ENCODE measurements around the gene LIG4. TPM values are rescaled to one million over a fixed set of nuclear protein-coding genes. Genes with fewer than 3 reads are reported as not detected.

Gene LIG4
- total and polyA plus RNA-seq, 9 of the 15 experiments (the other 6 are each of a cell fraction or from before 2014, with no cell fraction given): 1.5 to 7.8 (median 5.1) TPM

DNA sequence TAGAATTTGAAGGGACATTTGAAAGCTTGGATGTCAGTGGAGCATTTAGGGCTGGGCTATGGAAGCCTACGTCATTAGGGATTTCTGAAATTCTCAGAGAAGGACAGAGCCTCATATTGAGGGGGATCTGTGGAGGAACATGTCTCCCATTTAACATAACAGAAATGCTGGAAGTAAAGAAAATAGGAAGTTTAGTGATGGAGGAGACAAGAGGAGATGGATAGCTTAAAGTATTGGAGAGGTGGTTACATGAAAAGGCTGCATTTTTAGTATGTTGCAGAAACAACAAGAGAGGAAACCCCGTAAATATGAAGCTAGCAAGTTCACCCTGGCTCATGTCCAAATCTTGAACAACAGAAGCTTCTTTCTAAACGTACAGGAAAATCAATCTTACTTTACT is 24.4 kb downstream of the LIG4 start:
- Histone ChIP-seq H4K20me1 (replicated peaks; ENCODE audit: control insufficient read depth, insufficient read depth, low read length) (no peaks in the 10 kb centered on the region), H2AFZ (ENCODE audit: low read depth, low read length) (peak overlapping the region; percentile 38; the same call in 1 of the 2 replicates), H3K36me3 (ENCODE audit: control insufficient read depth, insufficient read depth, low read length) (no peaks in the 10 kb centered on the region), H3K4me2 (ENCODE audit: insufficient read depth, low read length) (no peak overlapping the region), H3K79me2 (ENCODE audit: control insufficient read depth, insufficient read depth, low read length) (no peaks in the 10 kb centered on the region), H3K9me3 (replicated peaks; ENCODE audit: control insufficient read depth, insufficient read depth, low read depth, low read length) (no peaks in the 10 kb centered on the region), H3K9me1 (ENCODE audit: control insufficient read depth, insufficient read depth, low read length) (no peaks in the 10 kb centered on the region), H3K4me3 (no peak overlapping the region), H3K9ac (ENCODE audit: insufficient read depth in 1 of 2, low read depth in 2 of 2, low read length in 2 of 2) (no peak overlapping the region), H3K4me1 (replicated peaks in 1 of 2; ENCODE audit: control insufficient read depth in 2 of 2, insufficient read depth in 2 of 2, low read length in 2 of 2) (no peaks in the 10 kb centered on the region), H3K27me3 (ENCODE audit: control insufficient read depth in 2 of 2, insufficient read depth in 2 of 2, low read length in 2 of 2) (no peaks in the 10 kb centered on the region), H3K27ac (ENCODE audit: extremely low read depth, low read depth, low read length) (no peak overlapping the region)
- no peak for ATAC-seq
- in situ Hi-C loops (cut with MboI) (no loop called here), intact Hi-C loops (cut with micrococcal nuclease) (no loop called here)
- no peak for FAIRE-seq
- WGBS (ENCODE audit: insufficient coverage, low coverage, missing lambda C conversion rate): 6% methylated on average over 2 of the region's 3 CpGs
- DNase-seq (ENCODE audit: extremely low read depth in 1 of 4, low spot score in 3 of 4): no peak
- TF ChIP-seq, protein P1, sequence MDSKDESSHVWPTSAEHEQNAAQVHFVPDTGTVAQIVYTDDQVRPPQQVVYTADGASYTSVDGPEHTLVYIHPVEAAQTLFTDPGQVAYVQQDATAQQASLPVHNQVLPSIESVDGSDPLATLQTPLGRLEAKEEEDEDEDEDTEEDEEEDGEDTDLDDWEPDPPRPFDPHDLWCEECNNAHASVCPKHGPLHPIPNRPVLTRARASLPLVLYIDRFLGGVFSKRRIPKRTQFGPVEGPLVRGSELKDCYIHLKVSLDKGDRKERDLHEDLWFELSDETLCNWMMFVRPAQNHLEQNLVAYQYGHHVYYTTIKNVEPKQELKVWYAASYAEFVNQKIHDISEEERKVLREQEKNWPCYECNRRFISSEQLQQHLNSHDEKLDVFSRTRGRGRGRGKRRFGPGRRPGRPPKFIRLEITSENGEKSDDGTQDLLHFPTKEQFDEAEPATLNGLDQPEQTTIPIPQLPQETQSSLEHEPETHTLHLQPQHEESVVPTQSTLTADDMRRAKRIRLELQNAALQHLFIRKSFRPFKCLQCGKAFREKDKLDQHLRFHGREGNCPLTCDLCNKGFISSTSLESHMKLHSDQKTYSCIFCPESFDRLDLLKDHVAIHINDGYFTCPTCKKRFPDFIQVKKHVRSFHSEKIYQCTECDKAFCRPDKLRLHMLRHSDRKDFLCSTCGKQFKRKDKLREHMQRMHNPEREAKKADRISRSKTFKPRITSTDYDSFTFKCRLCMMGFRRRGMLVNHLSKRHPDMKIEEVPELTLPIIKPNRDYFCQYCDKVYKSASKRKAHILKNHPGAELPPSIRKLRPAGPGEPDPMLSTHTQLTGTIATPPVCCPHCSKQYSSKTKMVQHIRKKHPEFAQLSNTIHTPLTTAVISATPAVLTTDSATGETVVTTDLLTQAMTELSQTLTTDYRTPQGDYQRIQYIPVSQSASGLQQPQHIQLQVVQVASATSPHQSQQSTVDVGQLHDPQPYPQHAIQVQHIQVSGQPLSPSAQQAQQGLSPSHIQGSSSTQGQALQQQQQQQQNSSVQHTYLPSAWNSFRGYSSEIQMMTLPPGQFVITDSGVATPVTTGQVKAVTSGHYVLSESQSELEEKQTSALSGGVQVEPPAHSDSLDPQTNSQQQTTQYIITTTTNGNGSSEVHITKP (IDR thresholded peaks at IDR 0.05; ENCODE audit: partially characterized antibody): peak; percentile 92
- peak; percentile 22; the same call in 1 of the 2 replicates for TF ChIP-seq NFIC (IDR thresholded peaks at IDR 0.05)
- TF ChIP-seq ARID3B (CRISPR knock-in tag; IDR thresholded peaks at IDR 0.05; ENCODE audit: borderline replicate concordance): no peak
- peak; percentile 40; the same call in 1 of the 2 replicates for TF ChIP-seq FOXJ2 (tag; IDR thresholded peaks at IDR 0.05)
- ChIA-PET POLR2A (no interaction called here), CTCF (ENCODE audit: low intra/inter-chr PET ratio) (no interaction called here)
- no TSS peak for BruUV-seq (replicated peaks)
